Thyroid gland (tissue), 4 donors: ENCODE results near the gene ST6GALNAC6. TPM values are rescaled to one million over a fixed set of nuclear protein-coding genes. Genes with fewer than 3 reads are reported as not detected.
A peak's percentile ranks its signal among the peaks of the same experiment; 100 is the strongest.

Source experiments
- DNase-seq, 2 donors: peaks; one replicate each; pipeline ENCODE4 v3.0.0-alpha.2; 2019
- H3K27ac ChIP-seq, 3 donors: fragments of 200-600 bp; sonication (generic); 1 replicate in 2 of 3; 2 replicates in 1 of 3; pipeline ENCODE4 v1.5.1; 2016 to 2019; ENCODE audit warnings: mild to moderate bottlenecking in 1 of 3, moderate library complexity in 1 of 3
- H3K27me3 ChIP-seq: fragments of 200-600 bp; sonication (generic); one replicate; pipeline ENCODE4 v1.5.1; 2019
- H3K36me3 ChIP-seq, 2 donors: fragments of 200-600 bp; sonication (generic); one replicate each; pipeline ENCODE4 v1.5.1; 2016 to 2019
- H3K4me1 ChIP-seq, 2 donors: fragments of 200-600 bp; sonication (generic); one replicate each; pipeline ENCODE4 v1.5.1; 2017 to 2019
- H3K4me3 ChIP-seq, 3 donors: fragments of 200-600 bp; sonication (generic); replicated peaks in 1 of 3; 1 replicate in 2 of 3; 2 replicates in 1 of 3; pipeline ENCODE4 v1.5.1; 2016; ENCODE audit warnings: mild to moderate bottlenecking in 1 of 3
- H3K9me3 ChIP-seq: fragments of 200-600 bp; sonication (generic); one replicate; pipeline ENCODE4 v1.5.1; 2017
- CTCF ChIP-seq, 6 experiments: fragments of 200-600 bp in 3 of 6; fragments of 450-650 bp in 3 of 6; sonication (generic) in 3 of 6; IDR thresholded peaks; one replicate each; pipeline ENCODE4 v1.5.1; 2016 to 2019; ENCODE audit warnings: antibody characterized with exemption in 6 of 6, mild to moderate bottlenecking in 2 of 6, inconsistent platforms in 1 of 6, moderate library complexity in 1 of 6
- POLR2A ChIP-seq, 2 donors: fragments of 450-650 bp; IDR thresholded peaks; one replicate each; pipeline ENCODE4 v1.6.1; 2017; ENCODE audit warnings: antibody characterized with exemption in 2 of 2, mild to moderate bottlenecking in 2 of 2, moderate library complexity in 1 of 2
- WGBS, 2 donors: methylation state at CpG; one replicate each; pipeline ENCODE4 v1.1.5; 2017; 5-methylcytosine and 5-hydroxymethylcytosine counted together
- intact Hi-C: fragments of 100-400 bp; cut with DNase I; formaldehyde crosslinking; loops from one replicate; pipeline ENCODE4 v1.15.1; 2023
- total RNA-seq, 4 donors: library from RNA; depleted of rRNA; stranded (reverse); fragments of >200 nt; gene quantifications; one replicate each; pipeline ENCODE4 v1.2.3, GENCODE V29; 2016

ST6GALNAC6 gene
- total RNA-seq, 4 donors from 2014 or later = 39.2 to 124 (median 50.8) TPM

- 76 to 78% methylated on average over 18 to 19 of the region's 19 CpGs for WGBS, 2 donors
- no peaks in the 10 kb centered on the region for H3K27me3 ChIP-seq
- peaks cover 0 to 10% of the 10 kb centered on the region in 2 donors for H3K36me3 ChIP-seq
- peak overlapping the region in 2 of 3 donors; percentile 38 to 49 for H3K27ac ChIP-seq
- intact Hi-C loops = loop anchor here (5.0 kb wide), 1 partner anchor 137 kb away; the partner anchor contains the start of gene TOR2A
- H3K4me1 ChIP-seq = peaks cover 43 to 44% of the 10 kb centered on the region in 2 donors
- TF ChIP-seq POLR2A (IDR thresholded peaks at IDR 0.05) (no peak), CTCF (IDR thresholded peaks at IDR 0.05) (no peak)
- no peak overlapping the region for H3K4me3 ChIP-seq
- H3K9me3 ChIP-seq = no peaks in the 10 kb centered on the region
- DNase-seq = peak; percentile 44 to 49
Observed at GRCh38 chr9:127874301-127875221, 24.8 kb downstream of the ST6GALNAC6 start.

DNA sequence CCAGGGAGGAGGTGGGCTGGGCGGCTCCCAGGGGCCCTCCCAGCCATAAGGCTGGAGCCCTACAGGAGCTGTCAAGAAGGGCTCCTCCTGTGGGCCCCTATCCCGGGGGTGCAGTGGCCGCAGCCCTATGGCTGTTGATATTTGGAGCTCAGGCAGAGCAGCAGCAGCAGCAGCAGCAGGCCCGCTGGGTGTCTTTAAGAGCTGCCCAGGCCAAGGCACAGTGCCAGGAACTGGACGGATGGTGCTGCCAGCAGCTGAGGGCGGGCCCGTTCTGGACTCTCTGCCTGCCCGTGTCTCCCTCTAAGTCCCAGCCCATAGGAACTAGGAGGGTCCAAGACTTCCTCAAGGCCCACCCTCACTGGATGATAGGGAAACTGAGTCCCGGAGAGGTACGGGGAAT, 25.5 kb downstream of the ST6GALNAC6 start:
- Histone ChIP-seq H3K36me3 (peaks cover 0 to 10% of the 10 kb centered on the region in 2 donors), H3K9me3 (no peaks in the 10 kb centered on the region), H3K4me1 (peaks cover 43 to 44% of the 10 kb centered on the region in 2 donors), H3K27ac (peak overlapping the region in 2 of 3 donors; percentile 38 to 49), H3K27me3 (no peaks in the 10 kb centered on the region), H3K4me3 (no peak overlapping the region)
- WGBS, 2 donors = 24 to 26% methylated on average over 5 to 9 of the region's 10 CpGs
- no peak for TF ChIP-seq POLR2A (IDR thresholded peaks at IDR 0.05)
- TF ChIP-seq CTCF (IDR thresholded peaks at IDR 0.05) = no peak
- intact Hi-C loops = loop anchor here (5.0 kb wide), 1 partner anchor 137 kb away; the partner anchor contains the start of gene TOR2A
- peak; percentile 94 to 95 for DNase-seq

GRCh38 chr9:127873223-127873691, 26.1 kb downstream of the ST6GALNAC6 start:
- 79 to 80% methylated on average over 11 to 14 of the region's 19 CpGs for WGBS, 2 donors
- H3K9me3 ChIP-seq = no peaks in the 10 kb centered on the region
- H3K27ac ChIP-seq = no peak overlapping the region
- no peak overlapping the region for H3K4me3 ChIP-seq
- peaks cover 42 to 44% of the 10 kb centered on the region in 2 donors for H3K4me1 ChIP-seq
- no peak for TF ChIP-seq POLR2A (IDR thresholded peaks at IDR 0.05)
- TF ChIP-seq CTCF (IDR thresholded peaks at IDR 0.05) = no peak
- intact Hi-C loops = loop anchor here (5.0 kb wide), 1 partner anchor 136 kb away; the partner anchor contains the start of gene TOR2A
- DNase-seq = no peak
- no peaks in the 10 kb centered on the region for H3K27me3 ChIP-seq
- peaks cover 0 to 11% of the 10 kb centered on the region in 2 donors for H3K36me3 ChIP-seq

- Histone ChIP-seq H3K27ac (no peak overlapping the region), H3K27me3 (no peaks in the 10 kb centered on the region), H3K36me3 (peaks cover 0 to 17% of the 10 kb centered on the region in 2 donors), H3K4me1 (peaks cover 36 to 39% of the 10 kb centered on the region in 2 donors), H3K9me3 (no peaks in the 10 kb centered on the region), H3K4me3 (no peak overlapping the region)
- WGBS, 2 donors = 93% methylated on average over 17 of the region's 20 CpGs
- TF ChIP-seq CTCF (IDR thresholded peaks at IDR 0.05) (no peak), POLR2A (IDR thresholded peaks at IDR 0.05) (no peak)
- DNase-seq = no peak
- intact Hi-C loops = loop anchor here (5.0 kb wide), 1 partner anchor 135 kb away; the partner anchor contains the start of gene TOR2A
Observed at GRCh38 chr9:127872369-127873222, 26.8 kb downstream of the ST6GALNAC6 start.
